ENCODE results near the gene DLX1. TPM values are rescaled to one million over a fixed set of nuclear protein-coding genes. Genes with fewer than 3 reads are reported as not detected.

The DLX1 gene
- total RNA-seq, 1 experiment from 2014 or later, result 2.0 TPM

- Histone ChIP-seq H3K27ac (ENCODE audit: low read depth, low read length) (no peak overlapping the region), H2AFZ (ENCODE audit: low read depth, low read length, poor library complexity, severe bottlenecking) (no peak overlapping the region), H3K27me3 (ENCODE audit: insufficient read depth, low read length) (no peaks in the 10 kb centered on the region), H3K9ac (ENCODE audit: low read length) (no peak overlapping the region), H3K9me3 (ENCODE audit: control insufficient read depth in 1 of 2, insufficient read depth in 1 of 2, low read depth in 1 of 2, low read length in 2 of 2) (no peaks in the 10 kb centered on the region), H3K4me1 (ENCODE audit: control insufficient read depth in 1 of 2, insufficient read depth in 2 of 2, low read length in 2 of 2) (no peaks in the 10 kb centered on the region), H3K9me2 (ENCODE audit: insufficient read depth) (no peaks in the 10 kb centered on the region), H3K36me3 (ENCODE audit: control insufficient read depth in 1 of 2, insufficient read depth in 2 of 2, low read length in 2 of 2) (no peaks in the 10 kb centered on the region), H3K4me2 (ENCODE audit: low read length) (no peak overlapping the region), H3K4me3 (replicated peaks in 1 of 2; ENCODE audit: low read depth in 1 of 2, low read length in 2 of 2) (no peak overlapping the region), H4K20me1 (ENCODE audit: insufficient read depth) (no peaks in the 10 kb centered on the region), H3K79me2 (ENCODE audit: insufficient read depth, low read length) (no peaks in the 10 kb centered on the region)
- ChIA-PET CTCF (no interaction called here), POLR2A (no interaction called here), RAD21 (ENCODE audit: low non-redundant PET in 1 of 2, low total read pairs in 2 of 2, uncharacterized antibody in 2 of 2, unreplicated experiment in 2 of 2) (no interaction called here)
- intact Hi-C loops (cut with micrococcal nuclease), result no loop called here
- DNase-seq (ENCODE audit: low read depth, low spot score) (no peak), ATAC-seq (no peak)
- no TSS peak for BruUV-seq (replicated peaks)
- TF ChIP-seq CTCF (IDR thresholded peaks at IDR 0.05 in 2 of 3, conservative IDR thresholded peaks at IDR 0.05 in 1 of 3; ENCODE audit: borderline replicate concordance in 1 of 3, insufficient read depth in 1 of 3, low read depth in 2 of 3, low read length in 2 of 3) (no peak), JUND (IDR thresholded peaks at IDR 0.05) (no peak), POLR2AphosphoS5 (IDR thresholded peaks at IDR 0.05; ENCODE audit: low read depth, low read length) (no peak), EZH2 (IDR thresholded peaks at IDR 0.05) (no peak), ELF1 (IDR thresholded peaks at IDR 0.05; ENCODE audit: borderline replicate concordance, low read depth) (no peak)
Observed at GRCh38 chr2:172109256-172109987, 24.1 kb downstream of the DLX1 start.
